Stimulated activated CD4-positive, alpha-beta T cell treated with anti-CD3 and anti-CD28 coated beads, Interleukin-4, amount 100 ng/mL, for 24 hours (primary cell): ENCODE results near the gene MLLT3.
A peak's percentile ranks its signal among the peaks of the same experiment; 100 is the strongest.

Experiments
- DNase-seq: peaks from one replicate; pipeline ENCODE4 v3.0.0-alpha.2; 2020

The MLLT3 gene

GRCh38 chr9:20622330-20623020, at the start of gene MLLT3:
MLLT3 (minus strand) TSS chr9:20622499.
- DNase-seq = peak; percentile 97

- no peak for DNase-seq
Observed at GRCh38 chr9:20671635-20672034, 49.3 kb upstream of the MLLT3 start.

- DNase-seq = no peak
Observed at GRCh38 chr9:20670395-20670794, 48.1 kb upstream of the MLLT3 start.

GRCh38 chr9:20664501-20664900, 42.2 kb upstream of the MLLT3 start:
- DNase-seq = no peak

- DNase-seq = no peak
Observed at GRCh38 chr9:20663133-20663532, 40.8 kb upstream of the MLLT3 start.

GRCh38 chr9:20662156-20662555, 39.9 kb upstream of the MLLT3 start:
- DNase-seq = no peak

- no peak for DNase-seq
Observed at GRCh38 chr9:20659474-20659967, 37.2 kb upstream of the MLLT3 start.

GRCh38 chr9:20658677-20659473, 36.6 kb upstream of the MLLT3 start:
- DNase-seq = no peak

GRCh38 chr9:20658246-20658667, 36.0 kb upstream of the MLLT3 start:
- peak; percentile 42 for DNase-seq

- no peak for DNase-seq
Observed at GRCh38 chr9:20651939-20652338, 29.6 kb upstream of the MLLT3 start.

GRCh38 chr9:20650750-20651299, 28.5 kb upstream of the MLLT3 start:
- no peak for DNase-seq

GRCh38 chr9:20650313-20650712, 28.0 kb upstream of the MLLT3 start:
- no peak for DNase-seq

- DNase-seq = no peak
Observed at GRCh38 chr9:20649381-20649780, 27.1 kb upstream of the MLLT3 start.

GRCh38 chr9:20646656-20647055, 24.4 kb upstream of the MLLT3 start:
- DNase-seq = no peak

- DNase-seq = no peak
Observed at GRCh38 chr9:20643660-20644059, 21.4 kb upstream of the MLLT3 start.

GRCh38 chr9:20642045-20642444, 19.7 kb upstream of the MLLT3 start:
- DNase-seq = no peak

GRCh38 chr9:20640331-20641187, 18.3 kb upstream of the MLLT3 start:
- peak; percentile 79 for DNase-seq

GRCh38 chr9:20636888-20637440, 14.7 kb upstream of the MLLT3 start:
- DNase-seq = no peak

- DNase-seq = no peak
Observed at GRCh38 chr9:20634895-20635294, 12.6 kb upstream of the MLLT3 start.

- no peak for DNase-seq
Observed at GRCh38 chr9:20632705-20633104, 10.4 kb upstream of the MLLT3 start.

- no peak for DNase-seq
Observed at GRCh38 chr9:20630241-20630943, 8.1 kb upstream of the MLLT3 start.

- DNase-seq = no peak
Observed at GRCh38 chr9:20625003-20625349, 2.7 kb upstream of the MLLT3 start.
